ENCODE results near the gene DNAH12.

DNAH12 gene

GRCh38 chr3:57244946-57245345, 299.2 kb downstream of the DNAH12 start:
- Histone ChIP-seq H4K20me1 (ENCODE audit: control insufficient read depth, insufficient read depth, low read depth, low read length) (no peaks in the 10 kb centered on the region), H3K27me3 (ENCODE audit: control insufficient read depth, low read length) (no peaks in the 10 kb centered on the region), H3K36me3 (ENCODE audit: control insufficient read depth, low read length) (peaks cover 81% of the 10 kb centered on the region), H3K9me2 (replicated peaks; ENCODE audit: control insufficient read depth, low read length) (no peaks in the 10 kb centered on the region), H3K27ac (ENCODE audit: low read depth, low read length) (no peak overlapping the region), H3K4me2 (ENCODE audit: low read length) (no peak overlapping the region), H3K4me1 (ENCODE audit: control insufficient read depth, low read length) (peaks cover 5% of the 10 kb centered on the region), H3K4me3 (ENCODE audit: low read length) (no peak overlapping the region), H3K79me2 (ENCODE audit: control insufficient read depth, low read length) (no peaks in the 10 kb centered on the region), H3K9me3 (ENCODE audit: control insufficient read depth, insufficient read depth, low read length) (no peaks in the 10 kb centered on the region), H3F3A (ENCODE audit: control insufficient read depth, insufficient read depth) (no peaks in the 10 kb centered on the region)
- TF ChIP-seq CTCF (IDR thresholded peaks at IDR 0.05; ENCODE audit: low read depth, low read length, poor library complexity, severe bottlenecking) (no peak), EZH2phosphoT487 (IDR thresholded peaks at IDR 0.05; ENCODE audit: borderline replicate concordance, low read length) (no peak)

Measured in DOHH2 (cell line).